Endothelial cell of umbilical vein (primary cell): ENCODE measurements around the gene CRP. TPM values are rescaled to one million over a fixed set of nuclear protein-coding genes. Genes with fewer than 3 reads are reported as not detected.

Experiments
- BruUV-seq: library from RNA; stranded (reverse); fragments of 400-500 nt; replicated peaks from 2 replicates; lab custom pipeline; 2021; lab: Mats Ljungman, UMichigan
- CTCF ChIA-PET: fragments of 300-600, 350-600 bp; sonication (Branson Sonifier 250); formaldehyde crosslinking; loops from one replicate; lab custom pipeline; 2021; ENCODE audit warnings: antibody characterized with exemption, inconsistent platforms; lab: Charles Lee
- POLR2A ChIA-PET: fragments of 300-600, 350-600 bp; sonication (Branson Sonifier 250); formaldehyde crosslinking; loops from one replicate; lab custom pipeline; 2021; ENCODE audit warnings: antibody characterized with exemption, inconsistent platforms; lab: Charles Lee
- DNase-seq: peaks from one replicate; pipeline ENCODE4 v3.0.0-alpha.2; 2011; ENCODE audit warnings: low read depth, low spot score
- FAIRE-seq: peaks from 2 replicates; lab custom pipeline; 2011; peaks lifted over from hg19 to GRCh38; lab: Jason Lieb, UNC
- H2AFZ ChIP-seq: 2 replicates; pipeline ENCODE4 v1.6.0; 2012; ENCODE audit warnings: low read depth, low read length, control low read depth, inconsistent platforms
- H3K27ac ChIP-seq: 2 replicates; pipeline ENCODE4 v1.5.1; 2011; ENCODE audit warnings: low read depth, mild to moderate bottlenecking, control low read depth, low read length, moderate library complexity; ENCODE audit not compliant: insufficient read depth
- H3K27me3 ChIP-seq, 2 experiments: 2 replicates each; pipeline versions ENCODE4 v1.6.0 to v1.6.1; 2011; ENCODE audit warnings: low read length in 2 of 2, mixed read lengths in 1 of 2; ENCODE audit not compliant: control insufficient read depth in 2 of 2, insufficient read depth in 2 of 2
- H3K36me3 ChIP-seq, 2 experiments: 2 replicates in 1 of 2; 3 replicates in 1 of 2; pipeline ENCODE4 v1.5.1; 2011; ENCODE audit warnings: low read length in 2 of 2, mild to moderate bottlenecking in 1 of 2, moderate library complexity in 1 of 2; ENCODE audit not compliant: control insufficient read depth in 2 of 2, insufficient read depth in 2 of 2; ENCODE audit errors: extremely low read depth in 1 of 2
- H3K4me1 ChIP-seq: 3 replicates; pipeline ENCODE4 v1.5.1; 2011; ENCODE audit warnings: mild to moderate bottlenecking, low read length; ENCODE audit not compliant: control insufficient read depth, insufficient read depth; ENCODE audit errors: extremely low read depth
- H3K4me2 ChIP-seq: 2 replicates; pipeline ENCODE4 v1.6.1; 2011; ENCODE audit warnings: low read length, control low read depth, mixed read lengths; ENCODE audit not compliant: insufficient read depth
- H3K4me3 ChIP-seq, 3 experiments: fragments of 200-600 bp in 1 of 3; sonication (generic), shearing (Covaris generic) in 1 of 3; replicated peaks in 1 of 3; 2 replicates each; pipeline ENCODE4 v1.5.1; 2011 to 2016; ENCODE audit warnings: control low read depth in 3 of 3, low read length in 3 of 3, mild to moderate bottlenecking in 2 of 3, inconsistent platforms in 1 of 3, low read depth in 1 of 3, moderate library complexity in 1 of 3; ENCODE audit not compliant: insufficient read depth in 1 of 3
- H3K79me2 ChIP-seq: 2 replicates; pipeline ENCODE4 v1.6.0; 2012; ENCODE audit warnings: low read length, inconsistent platforms; ENCODE audit not compliant: control insufficient read depth, insufficient read depth
- H3K9ac ChIP-seq: replicated peaks from 2 replicates; pipeline ENCODE3; 2011; ENCODE audit warnings: low read length, control low read depth; ENCODE audit not compliant: insufficient read depth; ENCODE audit errors: extremely low read depth
- H3K9me1 ChIP-seq: replicated peaks from 3 replicates; pipeline ENCODE4 v1.6.0; 2011; ENCODE audit warnings: mild to moderate bottlenecking, low read length; ENCODE audit not compliant: control insufficient read depth, insufficient read depth; ENCODE audit errors: extremely low read depth
- H3K9me3 ChIP-seq: replicated peaks from 2 replicates; pipeline ENCODE4 v1.5.1; 2012; ENCODE audit warnings: low read length, inconsistent platforms; ENCODE audit not compliant: control insufficient read depth, insufficient read depth
- H4K20me1 ChIP-seq: replicated peaks from 2 replicates; pipeline ENCODE3; 2011; ENCODE audit warnings: mild to moderate bottlenecking, low read length; ENCODE audit not compliant: control insufficient read depth, insufficient read depth; ENCODE audit errors: extremely low read depth
- EZH2 ChIP-seq: IDR thresholded peaks from 2 replicates; pipeline ENCODE4 v1.6.1; 2012; ENCODE audit warnings: borderline replicate concordance, low read depth, mild to moderate bottlenecking, moderate library complexity, low read length, inconsistent platforms; ENCODE audit not compliant: severe bottlenecking
- FOS ChIP-seq: IDR thresholded peaks from 2 replicates; pipeline ENCODE4 v1.6.1; 2011; ENCODE audit warnings: mild to moderate bottlenecking, low read length, moderate library complexity, borderline replicate concordance; ENCODE audit not compliant: insufficient read depth
- GATA2 ChIP-seq: IDR thresholded peaks from 2 replicates; pipeline ENCODE4 v1.7.0; 2011; ENCODE audit warnings: low read depth, mild to moderate bottlenecking, moderate library complexity, mixed read lengths, low read length; ENCODE audit not compliant: insufficient read length, insufficient read depth
- JUN ChIP-seq: IDR thresholded peaks from 2 replicates; pipeline ENCODE4 v1.6.1; 2011; ENCODE audit warnings: borderline replicate concordance, low read depth; ENCODE audit not compliant: insufficient read length, insufficient read depth
- MYC ChIP-seq: IDR thresholded peaks from one replicate; pipeline ENCODE4 v1.6.1; 2011; ENCODE audit warnings: mild to moderate bottlenecking, low read depth, low read length
- POLR2A ChIP-seq: IDR thresholded peaks from 2 replicates; pipeline ENCODE4 v1.6.1; 2012; ENCODE audit warnings: low read depth, mild to moderate bottlenecking, control low read depth, low read length
- POLR2AphosphoS5 ChIP-seq: IDR thresholded peaks from 2 replicates; pipeline ENCODE4 v1.6.1; 2012; ENCODE audit warnings: low read depth, mild to moderate bottlenecking, control low read depth, low read length, moderate library complexity; ENCODE audit not compliant: insufficient read depth
- dilution Hi-C: fragments of 300-500 bp; cut with MboI; formaldehyde crosslinking; loops from one replicate; pipeline ENCODE4 v1.15.0; 2019; ENCODE audit warnings: low sequenced_read_pairs; ENCODE audit not compliant: extremely low pct_ligation_motif_present
- intact Hi-C: fragments of 100-400 bp; cut with micrococcal nuclease; formaldehyde crosslinking; loops from one replicate; pipeline ENCODE4 v1.10.0; 2022
- polyA plus RNA-seq, 4 experiments: library from polyadenylated mRNA; depleted of rRNA in 3 of 4; stranded (reverse) in 3 of 4; unstranded in 1 of 4; fragments of >200 nt; gene quantifications; 2 replicates each; pipeline versions ENCODE4 v1.2.1 to v1.2.3, GENCODE V29; 2011 to 2012; ENCODE audit warnings: missing spikeins in 1 of 4
- total RNA-seq: library from RNA; stranded (reverse); gene quantifications from 2 replicates; pipeline ENCODE4 v1.2.3, GENCODE V29; 2021
- TF ChIP-seq, protein P1 (sequence below): IDR thresholded peaks from 2 replicates; pipeline ENCODE4 v1.6.1; 2011; ENCODE audit not compliant: insufficient read depth, insufficient read length
- TF ChIP-seq, protein P2 (sequence below), 2 donors: IDR thresholded peaks; 1 replicate in 1 of 2; 2 replicates in 1 of 2; pipeline ENCODE4 v1.5.1; 2011; ENCODE audit warnings: low read length in 2 of 2, mild to moderate bottlenecking in 2 of 2, moderate library complexity in 2 of 2, control low read depth in 1 of 2, inconsistent platforms in 1 of 2, low read depth in 1 of 2; ENCODE audit not compliant: insufficient read depth in 1 of 2; ENCODE audit errors: extremely low read depth in 1 of 2

The CRP gene
- total and polyA plus RNA-seq, 2 donors (not counting 3 experiments of a cell fraction or from before 2014, with no cell fraction given), result not detected

DNA sequence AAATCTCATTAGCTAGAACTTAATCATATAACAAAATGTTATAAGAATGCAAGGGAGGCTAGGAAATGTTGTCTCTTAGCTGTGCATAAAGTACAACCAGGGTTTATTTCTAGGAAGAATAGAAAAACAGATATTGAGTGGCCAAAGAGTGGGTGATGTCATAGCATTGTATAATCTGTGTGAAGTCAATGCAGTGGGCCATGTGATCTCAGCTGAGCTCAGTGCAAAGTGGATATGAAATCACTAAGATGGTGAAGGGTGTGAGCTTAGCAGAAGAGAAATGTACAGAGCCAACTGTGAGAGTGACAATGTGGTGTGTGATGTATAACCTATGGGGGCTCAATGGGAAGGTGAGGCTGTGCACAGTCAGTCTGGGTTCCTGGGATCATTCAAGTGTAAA, 36.6 kb upstream of the CRP start:
- no peaks in the 10 kb centered on the region for H3K27me3 ChIP-seq
- no peaks in the 10 kb centered on the region for H3K9me1 ChIP-seq
- H3K4me2 ChIP-seq, result no peak overlapping the region
- no peak overlapping the region for H3K27ac ChIP-seq
- TF ChIP-seq, protein P1, sequence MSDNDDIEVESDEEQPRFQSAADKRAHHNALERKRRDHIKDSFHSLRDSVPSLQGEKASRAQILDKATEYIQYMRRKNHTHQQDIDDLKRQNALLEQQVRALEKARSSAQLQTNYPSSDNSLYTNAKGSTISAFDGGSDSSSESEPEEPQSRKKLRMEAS, result no peak
- peaks cover 13% of the 10 kb centered on the region for H3K4me1 ChIP-seq
- FAIRE-seq, result no peak
- H4K20me1 ChIP-seq, result no peaks in the 10 kb centered on the region
- H2AFZ ChIP-seq, result no peak overlapping the region
- CTCF ChIA-PET, result interaction anchor here (1.0 kb wide), 1 partner anchor 11 kb away, joined by 3 read pairs; no protein-coding TSS in a partner anchor
- no peaks in the 10 kb centered on the region for H3K9me3 ChIP-seq
- no peak overlapping the region for H3K9ac ChIP-seq
- dilution Hi-C loops, result no loop called here
- intact Hi-C loops, result no loop called here
- no peaks in the 10 kb centered on the region for H3K79me2 ChIP-seq
- H3K36me3 ChIP-seq, result no peaks in the 10 kb centered on the region
- no peak for DNase-seq
- POLR2A ChIA-PET, result no interaction called here
- H3K4me3 ChIP-seq, result no peak overlapping the region
- no TSS peak for BruUV-seq

DNA sequence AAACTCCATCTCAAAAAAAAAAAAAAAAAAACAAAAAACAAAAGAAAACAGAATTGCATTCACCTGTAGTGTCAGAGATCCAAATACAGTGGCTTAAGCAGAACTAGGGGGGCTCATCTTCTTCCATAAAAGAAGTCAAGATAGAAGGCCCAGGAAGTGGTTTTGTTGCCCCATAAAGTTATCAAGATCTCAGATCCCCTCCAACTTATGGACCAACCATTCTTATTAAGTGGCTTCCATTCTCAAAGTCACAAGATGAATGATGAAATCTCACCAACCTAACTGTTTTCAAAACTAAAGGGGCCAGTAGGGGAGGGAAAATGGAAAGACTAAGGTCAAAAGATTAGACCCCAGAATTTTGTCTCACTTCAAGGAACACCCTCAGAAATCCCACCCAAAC, 36.2 kb upstream of the CRP start:
- H3K79me2 ChIP-seq, result no peaks in the 10 kb centered on the region
- H3K4me3 ChIP-seq, result no peak overlapping the region
- no peaks in the 10 kb centered on the region for H3K27me3 ChIP-seq
- H3K4me1 ChIP-seq, result peaks cover 13% of the 10 kb centered on the region
- TF ChIP-seq, protein P2, sequence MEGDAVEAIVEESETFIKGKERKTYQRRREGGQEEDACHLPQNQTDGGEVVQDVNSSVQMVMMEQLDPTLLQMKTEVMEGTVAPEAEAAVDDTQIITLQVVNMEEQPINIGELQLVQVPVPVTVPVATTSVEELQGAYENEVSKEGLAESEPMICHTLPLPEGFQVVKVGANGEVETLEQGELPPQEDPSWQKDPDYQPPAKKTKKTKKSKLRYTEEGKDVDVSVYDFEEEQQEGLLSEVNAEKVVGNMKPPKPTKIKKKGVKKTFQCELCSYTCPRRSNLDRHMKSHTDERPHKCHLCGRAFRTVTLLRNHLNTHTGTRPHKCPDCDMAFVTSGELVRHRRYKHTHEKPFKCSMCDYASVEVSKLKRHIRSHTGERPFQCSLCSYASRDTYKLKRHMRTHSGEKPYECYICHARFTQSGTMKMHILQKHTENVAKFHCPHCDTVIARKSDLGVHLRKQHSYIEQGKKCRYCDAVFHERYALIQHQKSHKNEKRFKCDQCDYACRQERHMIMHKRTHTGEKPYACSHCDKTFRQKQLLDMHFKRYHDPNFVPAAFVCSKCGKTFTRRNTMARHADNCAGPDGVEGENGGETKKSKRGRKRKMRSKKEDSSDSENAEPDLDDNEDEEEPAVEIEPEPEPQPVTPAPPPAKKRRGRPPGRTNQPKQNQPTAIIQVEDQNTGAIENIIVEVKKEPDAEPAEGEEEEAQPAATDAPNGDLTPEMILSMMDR (IDR thresholded peaks at IDR 0.05; ENCODE audit: extremely low read depth in 1 of 2, insufficient read depth in 1 of 2, low read depth in 1 of 2, low read length in 2 of 2), result no peak
- no peak for TF ChIP-seq POLR2A
- TF ChIP-seq EZH2, result no peak
- TF ChIP-seq, protein P1, result no peak
- no peak for TF ChIP-seq GATA2
- no peak for TF ChIP-seq POLR2AphosphoS5
- no peak for TF ChIP-seq MYC
- TF ChIP-seq JUN, result no peak
- TF ChIP-seq FOS, result no peak
- DNase-seq (no peak), FAIRE-seq (no peak)
- H2AFZ ChIP-seq, result no peak overlapping the region
- H3K27ac ChIP-seq, result no peak overlapping the region
- H3K4me2 ChIP-seq, result no peak overlapping the region
- intact Hi-C loops, result no loop called here
- ChIA-PET POLR2A (no interaction called here), CTCF (interaction anchor here (1.0 kb wide), 1 partner anchor 11 kb away, joined by 3 read pairs; no protein-coding TSS in a partner anchor)
- H3K9me1 ChIP-seq, result no peaks in the 10 kb centered on the region
- dilution Hi-C loops, result no loop called here
- no peak overlapping the region for H3K9ac ChIP-seq
- no peaks in the 10 kb centered on the region for H4K20me1 ChIP-seq
- no peaks in the 10 kb centered on the region for H3K9me3 ChIP-seq
- no TSS peak for BruUV-seq
- H3K36me3 ChIP-seq, result no peaks in the 10 kb centered on the region
